ENCODE measurements around the gene MRPL24.
A peak's percentile ranks its signal among the peaks of the same experiment; 100 is the strongest.

Gene MRPL24

DNA sequence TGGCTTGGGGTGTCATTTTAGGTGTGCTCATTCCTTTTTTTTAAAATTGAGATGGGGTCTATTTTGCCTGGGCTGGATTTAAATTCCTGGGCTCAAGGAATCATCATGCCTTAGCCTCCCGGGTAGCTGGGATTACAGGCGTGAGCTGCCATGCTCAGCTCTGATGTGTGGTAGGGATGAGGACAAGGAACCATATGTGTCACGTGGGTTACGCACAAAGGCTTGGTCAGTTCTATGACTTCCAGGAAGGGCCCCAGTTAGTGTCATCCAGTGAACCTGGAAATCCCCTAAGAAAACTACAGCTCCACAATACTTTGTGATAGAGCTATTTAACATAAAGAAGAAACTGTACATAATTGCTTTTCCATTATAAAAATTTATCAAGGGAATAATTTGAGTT lies 19.4 kb downstream of the MRPL24 start:
- H3K4me3 ChIP-seq (ENCODE audit: low read depth, low read length), result no peak overlapping the region

DNA sequence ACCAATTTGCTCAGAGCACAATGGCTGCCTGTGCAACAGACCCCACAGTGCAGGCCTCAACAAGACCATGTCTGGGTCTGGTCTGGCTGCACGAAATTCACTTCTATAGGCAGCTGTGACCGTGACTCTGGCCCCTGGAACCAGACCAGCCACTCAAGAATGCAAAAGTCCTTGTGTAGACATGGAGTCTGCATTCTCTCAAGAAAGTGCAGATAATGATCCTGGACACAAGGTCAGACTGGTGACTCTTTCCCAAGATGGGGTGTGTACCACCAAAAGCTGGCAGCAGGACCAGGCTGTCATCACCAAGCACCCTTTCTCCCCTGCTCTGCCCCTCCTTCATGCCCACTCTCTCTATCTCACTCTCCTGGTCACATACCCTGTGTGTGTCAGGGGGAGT lies 19.8 kb downstream of the MRPL24 start:
- DNase-seq (ENCODE audit: low read depth), result no peak
- no peak overlapping the region for H3K4me3 ChIP-seq (ENCODE audit: low read depth, low read length)

More for the DNA sequence above, 19.4 kb downstream of the MRPL24 start:
- DNase-seq (ENCODE audit: low read depth), result no peak

DNA sequence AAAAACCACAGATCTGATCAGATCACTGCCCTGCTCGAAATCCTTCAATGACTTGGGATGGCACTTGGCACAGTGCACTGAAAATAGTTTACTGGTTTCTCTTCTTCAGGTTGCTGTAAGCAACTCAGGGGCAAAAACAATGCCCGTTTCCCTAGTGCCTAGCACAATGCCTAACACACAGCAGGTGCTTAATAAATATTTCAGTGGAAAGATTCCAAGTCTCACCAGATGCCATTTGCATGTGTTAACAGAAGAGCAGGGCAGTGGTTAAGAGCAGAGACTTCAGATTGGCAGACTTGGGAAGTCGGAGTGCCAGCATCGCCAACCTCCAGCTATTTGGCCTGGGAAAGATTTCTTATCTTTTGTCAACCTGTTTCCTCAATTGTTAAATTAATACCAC lies 23.5 kb downstream of the MRPL24 start:
- DNase-seq (ENCODE audit: low read depth), result no peak

DNA sequence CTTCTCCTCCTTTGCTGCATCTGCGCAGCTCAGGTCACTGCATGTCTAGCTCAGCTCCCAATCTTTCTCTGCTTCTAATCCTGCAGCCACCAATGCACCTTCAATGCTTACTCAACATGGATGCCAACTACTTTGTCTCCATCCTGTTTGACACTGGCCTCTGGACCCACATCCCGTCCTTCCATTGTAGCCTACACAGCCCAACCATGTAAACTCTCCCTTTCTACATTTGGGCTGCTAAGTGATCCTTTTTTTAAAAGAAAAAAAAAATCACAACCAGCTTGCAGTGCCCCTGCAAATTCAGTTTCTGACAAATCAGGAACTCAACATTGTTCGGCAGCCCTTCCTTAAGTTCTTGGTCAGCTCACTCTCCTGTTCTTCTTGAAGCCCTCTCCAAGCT lies 26.1 kb downstream of the MRPL24 start:
- DNase-seq (ENCODE audit: low read depth), result no peak
- no peak overlapping the region for H3K4me3 ChIP-seq (ENCODE audit: low read depth, low read length)

More for the DNA sequence above, 23.5 kb downstream of the MRPL24 start:
- H3K4me3 ChIP-seq (ENCODE audit: low read depth, low read length), result no peak overlapping the region

DNA sequence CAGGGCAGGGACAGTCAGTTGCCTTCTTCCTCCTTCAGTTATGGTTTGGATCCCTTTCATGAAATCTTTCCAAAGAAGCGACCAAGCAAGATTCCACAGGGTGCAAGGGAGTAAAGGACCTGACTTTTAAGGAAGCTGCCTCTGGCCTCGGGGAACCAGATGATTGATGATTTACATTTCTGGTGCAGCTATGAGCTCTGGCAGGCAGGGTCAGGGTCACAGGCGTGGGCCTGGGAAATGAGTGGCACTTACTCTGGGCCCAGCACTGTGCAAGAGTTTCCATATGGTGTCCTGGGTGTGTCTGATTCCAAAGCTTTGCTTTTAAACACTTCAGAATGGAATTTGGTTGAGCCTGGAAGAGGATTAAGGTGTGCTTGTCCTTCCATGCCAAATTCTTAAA lies 28.3 kb downstream of the MRPL24 start:
- no peak overlapping the region for H3K4me3 ChIP-seq (ENCODE audit: low read depth, low read length)

DNA sequence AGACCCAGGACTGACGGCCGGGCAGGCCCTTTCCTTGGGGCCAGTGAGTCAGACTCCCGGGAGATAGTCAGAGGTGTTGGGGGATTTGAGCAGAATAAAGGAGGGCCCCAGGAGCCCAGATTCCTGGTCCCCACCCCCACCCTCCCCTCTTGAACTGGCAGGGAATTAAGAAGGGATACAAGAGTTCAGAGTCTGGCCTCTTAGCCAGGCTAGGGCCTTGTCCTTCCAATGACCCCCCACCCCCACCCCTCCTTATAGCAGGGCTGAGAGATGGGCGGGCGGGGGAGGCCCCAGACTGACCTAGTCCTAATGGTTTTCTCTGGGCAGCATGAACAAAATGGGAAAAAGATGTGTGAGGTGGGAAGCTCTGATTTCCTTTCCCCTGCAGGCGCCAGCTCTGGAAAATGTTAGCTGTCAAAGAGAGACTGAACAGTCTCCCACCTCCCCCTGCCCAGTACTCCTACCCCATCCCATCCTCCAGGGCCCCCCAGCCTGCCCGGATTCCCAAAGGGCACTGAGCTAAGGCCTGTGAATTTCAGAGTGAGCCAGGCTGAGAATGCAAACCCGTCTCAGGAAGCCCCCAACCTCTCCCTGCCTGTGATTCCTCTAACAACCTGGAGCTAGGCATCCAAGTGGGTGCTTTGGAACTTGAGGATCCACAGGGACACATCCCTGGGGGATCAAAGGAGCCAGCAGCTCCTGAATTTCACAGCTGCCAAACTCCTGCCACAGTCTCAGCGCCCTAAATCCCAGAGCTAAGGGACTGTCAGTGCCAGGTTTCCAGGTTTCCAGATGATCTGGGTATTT lies 29.7 kb downstream of the MRPL24 start:
- no peak for DNase-seq (ENCODE audit: low read depth)
- H3K4me3 ChIP-seq (ENCODE audit: low read depth, low read length), result no peak overlapping the region

More for the DNA sequence above, 28.3 kb downstream of the MRPL24 start:
- DNase-seq (ENCODE audit: low read depth), result no peak

DNA sequence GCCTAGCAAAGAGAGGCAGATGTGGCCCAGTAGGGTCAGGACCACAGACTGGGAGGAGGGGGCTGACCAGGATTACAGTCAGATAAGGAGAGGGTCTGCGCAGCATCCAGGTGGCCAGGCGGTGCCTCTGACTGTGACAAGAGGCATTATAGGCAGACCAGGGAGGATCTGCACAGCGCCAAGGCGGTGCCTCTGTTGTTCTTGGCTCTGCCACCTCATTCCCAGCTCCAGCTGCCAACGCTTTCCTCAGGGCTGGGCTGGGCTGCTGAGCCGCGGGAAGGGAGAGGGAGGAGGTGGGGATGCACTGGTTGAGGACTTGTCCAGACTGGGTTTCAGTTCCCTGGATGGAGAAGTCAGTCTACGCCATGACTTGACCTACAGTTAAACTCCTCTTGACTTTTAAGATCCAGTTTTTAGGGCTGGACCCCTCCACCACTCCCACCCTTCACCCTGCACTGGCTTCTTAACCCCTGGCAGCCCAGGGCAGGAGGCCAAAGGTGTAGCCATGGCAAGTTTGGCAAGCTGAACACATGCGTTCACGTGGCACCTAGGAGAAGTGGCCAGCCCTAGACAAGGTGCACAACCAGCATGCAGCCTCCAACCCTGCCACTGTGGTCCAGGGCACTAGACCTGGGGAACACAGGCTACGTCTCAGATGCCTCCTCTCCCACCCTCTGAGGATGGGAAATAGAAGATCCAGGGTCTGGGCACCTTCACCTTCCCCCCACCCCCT lies 31.0 kb downstream of the MRPL24 start:
- DNase-seq (ENCODE audit: low read depth), result no peak
- H3K4me3 ChIP-seq (ENCODE audit: low read depth, low read length), result no peak overlapping the region

DNA sequence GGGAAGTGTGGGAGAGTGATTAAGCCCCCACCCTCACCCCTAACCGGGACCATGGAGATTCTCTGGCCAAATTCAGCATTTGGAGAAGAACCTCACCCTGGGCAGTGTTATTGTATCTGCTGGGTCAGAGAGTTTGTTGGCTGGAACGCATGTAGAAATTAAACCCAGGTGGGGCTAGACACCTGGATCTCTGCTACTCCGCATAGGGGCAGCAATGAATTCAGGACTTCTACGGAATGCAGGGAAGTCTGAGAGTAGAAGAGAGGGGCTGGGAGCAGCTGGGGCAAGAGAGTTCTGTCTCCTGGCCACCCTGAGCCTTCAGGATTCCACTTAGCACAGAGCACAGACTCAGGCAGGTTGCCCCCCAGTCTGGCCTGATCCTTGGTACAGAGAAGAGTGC lies 31.9 kb downstream of the MRPL24 start:
- no peak overlapping the region for H3K4me3 ChIP-seq (ENCODE audit: low read depth, low read length)
- no peak for DNase-seq (ENCODE audit: low read depth)

DNA sequence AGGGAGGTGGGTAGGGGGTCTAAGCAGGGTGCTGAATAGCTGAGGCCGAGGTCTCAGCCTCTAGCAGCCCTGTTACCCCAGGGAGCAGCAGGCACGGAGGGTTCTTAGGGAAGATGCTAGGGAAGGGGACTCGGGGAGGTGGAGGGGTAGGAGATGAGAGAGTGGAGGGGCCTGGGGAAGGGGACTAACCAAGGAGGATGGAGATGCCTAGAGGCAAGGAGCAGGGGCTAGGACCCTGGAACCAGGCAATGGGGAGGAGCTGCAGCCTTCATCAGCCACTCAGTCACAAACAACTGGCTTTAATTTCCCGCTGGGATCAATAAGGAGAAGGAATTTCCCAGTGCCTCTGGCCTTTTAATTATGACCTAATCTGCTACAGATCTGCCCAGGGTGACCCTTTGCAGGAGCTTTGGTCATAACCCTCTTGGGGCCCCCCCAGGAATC lies 32.6 kb downstream of the MRPL24 start:
- H3K4me3 ChIP-seq (ENCODE audit: low read depth, low read length), result no peak overlapping the region
- DNase-seq (ENCODE audit: low read depth), result no peak

DNA sequence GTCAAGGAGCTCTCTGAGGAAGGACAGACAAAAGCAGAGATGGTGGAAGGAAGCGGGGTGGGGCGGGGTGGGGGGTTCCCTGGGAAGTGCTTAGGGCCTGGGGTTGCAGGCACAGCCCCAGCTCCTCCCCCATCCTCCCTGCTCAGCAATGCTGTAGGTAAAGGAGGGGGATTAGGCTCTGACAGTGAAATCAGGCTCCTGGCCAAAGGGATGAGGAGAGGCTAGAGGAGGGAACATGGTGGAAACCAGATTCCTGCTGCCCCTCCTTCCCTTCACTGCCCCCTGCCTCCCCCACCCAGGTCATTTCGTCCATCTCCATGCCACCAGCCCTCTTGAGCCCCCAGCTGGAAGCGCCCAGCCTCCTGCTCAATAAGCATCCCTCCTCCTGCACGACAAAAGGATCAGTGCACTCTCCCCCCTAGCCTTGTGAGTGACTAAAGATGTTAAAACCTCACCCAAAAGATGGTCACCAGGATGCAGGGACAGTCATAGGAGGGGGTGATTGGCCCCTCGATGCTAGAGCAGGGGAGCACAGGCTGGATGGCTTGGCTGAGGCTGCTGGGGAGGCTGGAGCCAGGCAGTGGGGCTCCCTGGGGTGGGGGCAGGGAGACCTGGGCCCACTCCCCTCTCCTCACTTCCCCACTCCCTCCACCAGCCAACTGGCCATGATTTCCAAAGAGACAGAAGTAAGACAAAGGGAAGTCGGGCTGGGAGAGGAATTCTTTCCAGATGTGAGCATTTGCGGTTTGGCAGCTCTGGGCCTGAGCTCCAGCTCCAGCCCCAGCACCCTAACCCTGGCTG lies 33.3 kb downstream of the MRPL24 start:
- DNase-seq (ENCODE audit: low read depth), result no peak
- no peak overlapping the region for H3K4me3 ChIP-seq (ENCODE audit: low read depth, low read length)

DNA sequence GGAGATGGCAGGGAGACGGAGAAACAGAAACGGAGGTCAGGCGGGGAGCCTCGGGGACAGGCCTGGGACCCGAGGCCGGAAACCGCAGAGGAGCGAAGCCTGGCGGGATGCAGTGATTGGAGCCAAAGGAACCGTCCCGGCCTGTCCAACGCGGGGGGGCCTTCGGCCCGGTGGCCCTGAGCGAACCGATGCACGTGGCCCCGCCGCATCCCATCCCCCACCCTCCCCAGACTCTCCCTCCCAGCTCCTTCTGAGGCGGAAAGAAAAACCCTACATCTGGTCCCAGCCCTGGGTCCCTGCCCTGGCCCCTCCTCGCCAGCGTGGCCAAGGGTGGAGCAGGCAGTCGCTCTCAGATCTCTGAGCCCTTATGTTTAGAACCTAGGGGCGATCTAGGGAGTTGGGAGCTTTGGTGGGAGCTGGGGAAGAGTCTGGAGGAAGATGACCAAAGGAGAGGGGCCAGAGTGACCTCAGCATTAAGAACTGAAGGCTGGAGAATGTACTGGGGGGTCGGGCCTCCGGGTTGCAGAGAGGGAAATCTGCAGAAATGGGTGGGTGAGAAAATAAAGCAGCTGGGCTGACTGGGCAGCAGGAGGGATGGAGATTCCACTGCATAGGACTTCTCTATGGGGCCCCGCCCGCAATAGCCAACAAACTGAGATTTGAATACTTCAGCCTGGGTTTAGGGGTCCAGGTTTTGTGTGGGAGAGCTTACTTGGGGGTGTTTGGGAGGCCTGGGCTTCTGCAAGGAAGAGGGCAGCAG lies 34.1 kb downstream of the MRPL24 start:
- H3K4me3 ChIP-seq (ENCODE audit: low read depth, low read length), result peak overlapping the region; percentile 52
- DNase-seq (ENCODE audit: low read depth), result no peak

DNA sequence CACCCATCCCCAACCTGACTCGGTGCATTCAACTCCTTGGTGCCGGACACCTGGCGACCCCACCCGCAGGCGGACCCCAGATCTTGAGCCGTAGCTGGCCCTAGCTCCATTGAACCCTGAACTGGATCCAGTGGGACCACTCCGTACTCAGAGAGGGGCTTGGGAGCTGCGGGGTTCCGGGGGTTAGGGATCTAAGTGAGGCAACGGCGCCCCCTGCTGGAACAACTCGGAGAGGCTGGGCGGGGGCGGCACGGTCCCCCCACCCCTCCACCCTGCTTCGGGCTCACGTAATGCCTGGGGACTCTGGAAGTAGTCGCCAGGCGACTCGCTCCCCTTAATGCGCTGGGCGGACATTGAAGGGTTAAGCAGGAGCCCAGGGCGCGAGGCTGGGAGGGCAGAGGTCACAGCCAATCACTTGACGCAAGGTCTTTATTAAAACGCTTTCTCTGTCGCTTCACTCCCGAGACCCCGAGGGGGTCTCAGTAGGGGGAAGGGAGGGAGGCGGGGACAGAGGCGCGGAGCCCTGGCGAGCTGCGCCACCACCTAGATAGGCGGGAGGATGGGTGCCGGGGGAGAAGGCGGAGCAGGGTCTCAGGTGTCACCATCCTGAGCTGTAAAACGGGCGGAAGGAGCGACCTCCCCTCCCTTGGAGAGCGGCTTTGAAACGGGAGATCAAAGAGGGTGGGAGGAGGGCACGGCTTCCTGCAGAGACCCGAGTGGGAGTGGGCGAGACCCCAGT lies 34.8 kb downstream of the MRPL24 start:
- no peak for DNase-seq (ENCODE audit: low read depth)
- H3K4me3 ChIP-seq (ENCODE audit: low read depth, low read length), result peak overlapping the region; percentile 52

DNA sequence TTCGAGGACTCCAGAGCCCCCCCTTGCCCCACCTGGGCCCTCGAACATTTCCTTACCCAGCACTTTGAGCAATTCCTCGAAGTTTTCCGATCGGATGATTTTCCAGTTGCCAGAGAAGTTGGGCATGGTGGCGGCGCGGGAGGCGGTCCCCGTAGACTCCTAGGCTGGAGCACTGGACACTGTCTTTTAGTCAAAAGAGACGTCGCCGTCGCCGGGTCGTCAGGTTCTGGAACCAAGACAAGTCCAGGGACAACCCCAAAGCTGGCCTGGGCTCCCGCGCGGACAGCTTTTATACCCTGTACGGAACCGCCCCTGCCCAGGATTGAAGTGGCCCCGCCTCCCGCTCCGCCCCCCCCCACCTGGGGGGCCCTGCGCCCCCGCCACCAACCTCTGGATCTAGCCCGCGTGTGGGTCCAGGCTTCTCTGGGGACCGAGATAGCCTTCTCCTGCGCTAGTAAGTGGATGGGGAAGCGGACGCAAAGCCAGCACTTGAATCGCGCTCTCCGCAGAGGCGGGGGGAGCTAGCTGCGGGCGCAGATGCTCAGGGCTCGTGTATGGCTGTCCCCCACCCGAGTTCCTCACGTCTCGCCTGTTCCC lies 35.5 kb downstream of the MRPL24 start, which contains the start of gene CRABP2:
CRABP2 (minus strand) TSS at position 263 of the 597 bp plus-strand sequence; CDS start at position 126, 137 bp downstream.
- DNase-seq (ENCODE audit: low read depth), result no peak

DNA sequence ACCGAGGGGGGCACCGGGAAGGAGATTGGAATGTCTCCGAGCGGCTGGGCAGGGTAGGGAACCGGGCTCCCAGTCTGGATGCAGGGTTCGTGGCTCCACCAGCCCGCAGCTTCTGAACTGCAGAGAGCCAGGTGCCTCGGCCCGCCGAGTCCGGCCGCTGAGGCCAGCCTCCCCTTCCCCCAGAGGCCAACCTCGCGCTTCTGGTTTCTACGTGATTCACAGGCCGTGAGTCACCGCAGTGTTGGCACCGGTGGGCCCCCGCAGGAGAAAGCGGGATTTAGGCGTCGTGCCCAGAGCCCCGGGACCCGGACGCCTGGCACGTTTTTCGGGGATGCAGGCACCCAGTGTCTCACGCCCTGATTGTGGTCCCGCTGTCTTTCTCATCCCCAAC lies 36.0 kb downstream of the MRPL24 start:
- peak overlapping the region; percentile 52 for H3K4me3 ChIP-seq (ENCODE audit: low read depth, low read length)
- no peak for DNase-seq (ENCODE audit: low read depth)

More for the DNA sequence above, 35.5 kb downstream of the MRPL24 start, which contains the start of gene CRABP2:
- peak within 1 kb of the TSS; percentile 52 for H3K4me3 ChIP-seq (ENCODE audit: low read depth, low read length)

DNA sequence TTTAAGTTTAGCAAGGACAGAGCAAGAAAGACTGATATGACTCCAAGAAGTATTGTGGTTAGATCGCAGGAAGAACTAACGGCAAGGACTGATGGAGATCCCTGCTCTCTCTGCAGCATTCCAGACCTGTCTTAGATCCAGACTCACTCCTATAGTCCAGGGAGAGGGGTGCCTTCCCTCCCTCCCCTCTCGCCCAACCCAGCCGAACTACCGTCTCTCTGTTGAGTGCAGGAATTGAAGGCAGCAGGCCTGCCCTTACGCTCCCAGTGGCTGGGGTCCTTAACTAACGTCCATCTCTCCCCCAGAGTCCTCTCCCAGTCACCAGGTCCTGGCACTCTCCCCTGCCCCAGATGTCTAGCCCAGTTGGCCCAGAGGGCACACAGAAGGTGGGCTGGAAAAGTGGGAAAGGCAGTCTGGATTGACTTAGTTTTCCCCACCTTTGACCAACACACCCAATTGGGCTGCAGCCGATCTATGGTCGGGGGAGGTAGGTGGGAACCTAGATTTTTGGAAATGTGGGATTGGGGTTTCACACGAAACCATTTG lies 36.6 kb downstream of the MRPL24 start:
- peak overlapping the region; percentile 52 for H3K4me3 ChIP-seq (ENCODE audit: low read depth, low read length)

DNA sequence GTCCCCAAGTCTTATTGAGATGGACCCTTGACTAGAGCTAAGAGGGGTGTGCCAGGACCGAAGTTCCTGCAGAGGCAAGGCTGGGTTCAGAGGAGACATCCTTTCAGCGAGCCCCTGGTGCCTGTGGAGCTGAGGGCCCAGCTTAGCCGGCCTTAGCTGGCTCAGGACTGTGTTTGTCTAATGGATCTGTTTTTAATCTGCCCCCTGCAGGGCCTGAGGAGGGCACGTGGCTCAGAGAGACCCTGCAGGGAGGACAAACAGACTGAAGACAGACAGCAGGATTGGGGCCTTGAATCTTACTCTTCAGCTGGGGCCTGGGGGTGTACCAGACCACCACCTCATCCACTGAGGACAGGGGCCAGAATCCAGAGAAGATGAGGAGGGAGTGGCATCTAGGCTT lies 37.1 kb downstream of the MRPL24 start:
- peak overlapping the region; percentile 52 for H3K4me3 ChIP-seq (ENCODE audit: low read depth, low read length)
- no peak for DNase-seq (ENCODE audit: low read depth)

More for the DNA sequence above, 36.6 kb downstream of the MRPL24 start:
- DNase-seq (ENCODE audit: low read depth), result no peak

DNA sequence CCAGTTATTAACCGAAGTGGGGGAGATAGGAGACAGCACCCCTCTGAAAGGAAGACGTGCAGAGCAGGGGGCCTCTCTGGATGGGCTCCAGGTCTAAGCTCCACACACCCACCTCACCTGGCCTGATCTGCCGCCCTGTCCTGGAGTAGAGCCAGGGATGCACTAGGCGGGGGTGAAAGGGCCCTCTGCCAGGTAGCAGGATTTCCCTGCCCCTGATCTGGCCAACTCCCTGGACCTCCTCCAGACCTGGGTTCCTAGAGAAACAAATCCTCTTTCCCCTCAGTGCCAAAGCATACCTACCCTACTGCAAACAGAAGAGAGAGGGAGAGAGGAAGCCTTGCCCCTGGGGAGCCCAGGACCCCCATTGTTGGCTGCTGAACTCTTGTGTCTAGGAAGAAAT lies 37.6 kb downstream of the MRPL24 start:
- no peak for DNase-seq (ENCODE audit: low read depth)
- H3K4me3 ChIP-seq (ENCODE audit: low read depth, low read length), result peak overlapping the region; percentile 52

Measured in skeletal muscle cell (primary cell).